ENCODE data around the gene C3orf22. TPM values are rescaled to one million over a fixed set of nuclear protein-coding genes. Genes with fewer than 3 reads are reported as not detected.

Gene C3orf22
- total RNA-seq, 4 donors from 2014 or later: not detected

- H3K4me3 ChIP-seq (ENCODE audit: low read depth, poor library complexity, severe bottlenecking): no peak overlapping the region
- intact Hi-C loops (cut with DNase I; ENCODE audit: low total_unique reads): loop anchor here (10.0 kb wide), 1 partner anchor 1020 kb away; no protein-coding TSS in a partner anchor
- no peak for TF ChIP-seq CTCF (IDR thresholded peaks at IDR 0.05)
- TF ChIP-seq POLR2A (IDR thresholded peaks at IDR 0.05): no peak
- WGBS, 2 donors: 71 to 83% methylated on average over 9 to 11 of the region's 12 CpGs
- no peak for DNase-seq (ENCODE audit: low spot score in 2 of 2)
Measured at GRCh38 chr3:126525091-126525852, 33.5 kb downstream of the C3orf22 start.

DNA sequence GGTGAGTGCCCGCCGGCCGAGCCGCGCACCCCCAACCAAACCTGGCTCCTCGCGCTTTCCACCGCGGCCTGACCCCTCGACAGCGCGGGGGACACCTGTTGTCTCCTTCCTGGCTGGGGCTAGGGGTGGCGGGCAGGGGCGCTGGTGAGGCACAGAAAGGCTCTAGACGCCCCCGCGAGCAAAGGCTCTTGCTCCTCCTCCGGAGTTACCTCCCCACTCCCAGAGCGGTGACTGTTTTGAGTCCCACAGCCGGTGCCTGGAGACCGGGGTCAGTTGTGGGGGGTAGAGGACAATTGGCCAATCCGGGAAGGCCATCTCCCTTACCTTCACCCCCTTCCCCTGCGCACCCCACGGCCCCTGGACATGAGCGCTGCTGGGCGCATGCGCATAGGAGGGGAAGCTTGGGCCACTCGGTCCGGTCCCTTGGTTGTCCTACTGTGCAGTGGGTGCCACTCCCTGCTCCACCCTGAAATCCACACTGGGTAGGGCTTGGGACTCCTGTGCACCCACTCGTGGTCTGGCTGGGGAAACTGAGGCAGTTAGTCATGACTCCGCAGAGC lies 34.2 kb downstream of the C3orf22 start:
- intact Hi-C loops (cut with DNase I; ENCODE audit: low total_unique reads): loop anchor here (10.0 kb wide), 1 partner anchor 1020 kb away; no protein-coding TSS in a partner anchor
- H3K4me3 ChIP-seq (ENCODE audit: low read depth, poor library complexity, severe bottlenecking): no peak overlapping the region
- TF ChIP-seq POLR2A (IDR thresholded peaks at IDR 0.05): no peak
- TF ChIP-seq CTCF (IDR thresholded peaks at IDR 0.05): no peak
- no peak for DNase-seq (ENCODE audit: low spot score in 2 of 2)
- 8 to 20% methylated on average over 12 to 21 of the region's 31 CpGs for WGBS, 2 donors

- H3K4me3 ChIP-seq (ENCODE audit: low read depth, poor library complexity, severe bottlenecking): no peak within 1 kb of the TSS
- intact Hi-C loops (cut with DNase I; ENCODE audit: low total_unique reads): loop anchor here (10.0 kb wide), 1 partner anchor 1021 kb away; no protein-coding TSS in a partner anchor
- WGBS, 2 donors: 3 to 24% methylated on average over 10 to 33 of the region's 56 CpGs
- no peak for TF ChIP-seq CTCF (IDR thresholded peaks at IDR 0.05)
- DNase-seq (ENCODE audit: low spot score in 2 of 2): no peak
Measured at GRCh38 chr3:126523745-126524428, 34.8 kb downstream of the C3orf22 start, which contains the start of gene CHST13. TSS of gene CHST13 (plus strand) at chr3:126524155. CDS start at chr3:126524333, 178 bp downstream.

DNA sequence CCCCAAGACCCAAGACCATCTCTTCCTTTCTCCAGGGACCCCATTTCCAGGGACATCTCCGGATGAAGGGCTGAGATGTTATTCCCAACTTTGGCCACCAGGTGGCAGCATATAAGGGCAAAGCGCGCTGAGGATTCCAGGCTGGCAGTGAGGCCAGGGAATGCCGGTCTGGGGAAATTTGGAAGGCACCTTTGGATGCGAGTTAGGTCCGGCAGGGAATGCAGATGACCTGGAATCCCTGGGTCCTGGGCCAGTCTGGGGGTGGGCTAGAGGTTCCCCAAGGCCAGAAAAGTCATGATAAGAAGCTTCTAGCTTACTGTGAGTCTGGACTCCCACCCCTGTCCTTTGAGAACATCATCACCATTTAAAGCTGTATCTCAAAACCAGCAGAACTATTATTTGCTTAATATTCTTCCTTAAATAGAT lies 36.4 kb downstream of the C3orf22 start:
- peak; percentile 27 to 90 for DNase-seq (ENCODE audit: low spot score in 2 of 2)
- 0 to 3% methylated on average over 6 of the region's 6 CpGs for WGBS, 2 donors
- H3K4me3 ChIP-seq (ENCODE audit: low read depth, poor library complexity, severe bottlenecking): no peak overlapping the region
- intact Hi-C loops (cut with DNase I; ENCODE audit: low total_unique reads): loop anchor here (10.0 kb wide), 1 partner anchor 1022 kb away; no protein-coding TSS in a partner anchor
- no peak for TF ChIP-seq POLR2A (IDR thresholded peaks at IDR 0.05)
- peak in 1 of 3 donors; percentile 52 for TF ChIP-seq CTCF (IDR thresholded peaks at IDR 0.05)

DNA sequence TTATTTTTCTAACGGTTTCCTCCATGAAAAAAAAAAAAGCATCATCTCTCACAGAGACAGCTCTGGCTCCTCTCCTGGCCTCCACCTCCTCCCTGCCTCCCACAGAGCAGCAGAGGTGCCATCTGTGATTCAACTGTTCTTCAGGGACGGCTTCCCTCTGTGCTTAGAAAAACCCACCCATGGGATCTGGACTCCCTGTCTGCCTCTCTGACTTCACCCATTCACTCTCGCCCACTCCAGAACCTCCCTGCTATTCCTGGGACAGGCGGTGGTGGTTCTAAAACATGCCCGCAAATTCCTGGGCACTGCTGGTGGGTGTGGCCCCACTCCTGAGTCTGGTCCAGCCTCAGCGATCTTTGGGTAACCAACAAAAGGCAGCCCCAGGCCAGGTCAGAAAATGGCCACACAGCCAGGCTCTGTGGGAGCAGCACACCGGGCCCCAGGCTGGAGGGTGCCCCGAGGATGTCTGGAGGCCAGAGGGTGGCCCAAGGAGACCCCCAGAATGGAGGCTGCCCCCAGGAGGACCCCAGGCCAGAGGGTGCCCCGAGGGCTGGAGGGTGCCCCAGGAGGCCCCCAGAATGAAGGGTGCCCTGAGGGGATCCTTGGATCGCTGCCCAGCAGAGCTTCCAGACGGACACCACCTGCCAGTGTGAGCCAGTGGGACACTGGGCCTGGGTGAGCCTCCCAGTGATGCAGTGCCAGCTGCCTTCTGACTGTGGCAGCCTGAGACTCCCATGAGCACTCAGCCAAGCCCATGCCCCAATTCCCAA lies 37.4 kb downstream of the C3orf22 start:
- 53 to 60% methylated on average over 7 to 11 of the region's 11 CpGs for WGBS, 2 donors
- H3K4me3 ChIP-seq (ENCODE audit: low read depth, poor library complexity, severe bottlenecking): no peak overlapping the region
- intact Hi-C loops (cut with DNase I; ENCODE audit: low total_unique reads): loop anchor here (10.0 kb wide), 1 partner anchor 1023 kb away; no protein-coding TSS in a partner anchor
- no peak for DNase-seq (ENCODE audit: low spot score in 2 of 2)
- no peak for TF ChIP-seq POLR2A (IDR thresholded peaks at IDR 0.05)
- no peak for TF ChIP-seq CTCF (IDR thresholded peaks at IDR 0.05)
